ENCODE data around the gene TSEN54.
A peak's percentile ranks its signal among the peaks of the same experiment; 100 is the strongest.

DNA sequence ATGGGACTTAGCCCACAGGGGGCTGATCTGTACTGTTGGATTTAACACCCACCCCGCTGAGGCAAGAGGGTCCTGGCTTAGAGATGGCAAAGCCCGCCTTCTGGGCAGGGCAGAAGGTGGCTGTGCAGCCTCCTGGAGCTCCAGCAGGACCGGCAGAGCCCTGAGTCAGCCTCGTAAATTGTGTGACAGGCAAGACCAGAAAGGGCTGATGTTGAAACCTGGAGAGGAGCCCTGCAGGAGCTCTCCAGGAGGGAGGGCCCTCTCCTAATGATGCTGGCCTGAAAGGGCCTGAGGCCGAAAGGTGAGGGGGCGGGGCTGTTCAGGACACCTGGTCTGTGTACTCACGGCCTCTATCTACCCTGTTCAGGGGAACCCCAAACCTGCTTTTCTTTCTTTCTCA lies 48.7 kb downstream of the TSEN54 start:
- TF ChIP-seq, protein P1, sequence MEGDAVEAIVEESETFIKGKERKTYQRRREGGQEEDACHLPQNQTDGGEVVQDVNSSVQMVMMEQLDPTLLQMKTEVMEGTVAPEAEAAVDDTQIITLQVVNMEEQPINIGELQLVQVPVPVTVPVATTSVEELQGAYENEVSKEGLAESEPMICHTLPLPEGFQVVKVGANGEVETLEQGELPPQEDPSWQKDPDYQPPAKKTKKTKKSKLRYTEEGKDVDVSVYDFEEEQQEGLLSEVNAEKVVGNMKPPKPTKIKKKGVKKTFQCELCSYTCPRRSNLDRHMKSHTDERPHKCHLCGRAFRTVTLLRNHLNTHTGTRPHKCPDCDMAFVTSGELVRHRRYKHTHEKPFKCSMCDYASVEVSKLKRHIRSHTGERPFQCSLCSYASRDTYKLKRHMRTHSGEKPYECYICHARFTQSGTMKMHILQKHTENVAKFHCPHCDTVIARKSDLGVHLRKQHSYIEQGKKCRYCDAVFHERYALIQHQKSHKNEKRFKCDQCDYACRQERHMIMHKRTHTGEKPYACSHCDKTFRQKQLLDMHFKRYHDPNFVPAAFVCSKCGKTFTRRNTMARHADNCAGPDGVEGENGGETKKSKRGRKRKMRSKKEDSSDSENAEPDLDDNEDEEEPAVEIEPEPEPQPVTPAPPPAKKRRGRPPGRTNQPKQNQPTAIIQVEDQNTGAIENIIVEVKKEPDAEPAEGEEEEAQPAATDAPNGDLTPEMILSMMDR (IDR thresholded peaks at IDR 0.05) = no peak
- TF ChIP-seq TCF7L2 (IDR thresholded peaks at IDR 0.05; ENCODE audit: low read depth, low read length) (no peak), POLR2AphosphoS5 (IDR thresholded peaks at IDR 0.05; ENCODE audit: low read depth, low read length) (0 out of 2 replicates have a peak, but pooled peaks have one; percentile 26), REST (IDR thresholded peaks at IDR 0.05; ENCODE audit: insufficient read depth in 1 of 2, low read depth in 2 of 2, low read length in 1 of 2) (no peak)

Data from Panc1 (cell line).